Activated CD4-positive, CD25-positive, alpha-beta regulatory T cell (primary cell): ENCODE data around the gene CNGA3.

Experiments used
- DNase-seq, 4 experiments: peaks; one replicate each; lab custom pipeline; 2025; lab: John Stamatoyannopoulos, UW

Gene CNGA3

DNA sequence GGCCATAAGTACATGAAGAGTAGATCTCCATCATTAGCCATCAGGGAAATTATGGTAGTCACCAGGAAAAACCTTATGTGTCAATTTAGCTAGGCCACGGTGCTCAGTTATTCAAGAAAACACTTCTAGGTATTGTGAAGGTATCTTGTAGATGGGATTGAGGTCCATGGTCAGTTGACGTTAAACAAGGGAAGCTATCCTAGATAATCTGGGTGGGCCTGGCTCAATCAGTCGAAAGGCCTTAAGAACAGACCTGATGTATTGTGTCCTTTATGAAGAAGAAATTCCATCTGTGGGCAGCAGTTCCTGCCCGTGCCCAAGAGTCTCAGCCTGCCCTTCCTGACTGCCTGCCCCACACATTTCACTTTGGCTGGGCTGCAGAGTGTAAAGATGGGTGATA lies 16.7 kb upstream of the CNGA3 start:
- no peak for DNase-seq

DNA sequence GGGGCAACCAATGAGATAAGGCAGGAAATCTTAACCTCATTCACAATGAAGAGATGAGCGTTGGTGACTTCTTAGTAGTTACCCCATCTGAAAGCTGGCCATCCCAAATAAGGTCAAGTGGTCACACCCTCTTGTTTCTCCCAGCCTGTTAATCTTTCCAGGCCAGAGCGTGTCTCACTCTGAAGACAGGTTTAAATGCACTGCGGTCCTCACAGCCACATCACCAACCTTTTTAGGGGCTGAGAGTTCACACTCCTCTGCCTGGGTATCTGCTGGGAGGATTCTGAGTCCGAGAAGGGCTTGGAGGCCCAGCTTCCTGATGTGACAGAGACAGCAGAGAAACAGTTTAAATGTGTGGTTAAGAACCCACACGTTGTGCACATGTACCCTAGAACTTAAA lies 13.3 kb upstream of the CNGA3 start:
- no peak for DNase-seq

DNA sequence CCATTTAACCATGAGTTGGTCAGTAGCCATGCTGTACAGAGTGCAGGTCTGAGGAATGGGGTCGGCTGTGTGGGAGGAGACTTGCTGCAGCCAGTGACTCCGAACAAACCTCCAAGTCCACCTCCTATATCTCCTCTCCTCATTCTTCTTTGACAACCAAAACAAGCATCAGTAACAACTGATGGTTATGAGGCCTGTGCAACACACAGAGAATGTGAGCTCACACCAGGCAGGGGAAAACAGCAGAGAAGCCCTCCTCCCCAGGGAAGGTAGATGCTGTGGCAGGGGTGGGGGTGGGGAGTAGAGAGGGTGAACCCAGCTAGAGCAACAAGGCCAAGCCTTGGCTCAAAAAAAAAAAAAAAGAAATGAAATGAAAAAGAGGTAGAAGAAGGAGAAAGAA lies 12.3 kb upstream of the CNGA3 start:
- no peak for DNase-seq

DNA sequence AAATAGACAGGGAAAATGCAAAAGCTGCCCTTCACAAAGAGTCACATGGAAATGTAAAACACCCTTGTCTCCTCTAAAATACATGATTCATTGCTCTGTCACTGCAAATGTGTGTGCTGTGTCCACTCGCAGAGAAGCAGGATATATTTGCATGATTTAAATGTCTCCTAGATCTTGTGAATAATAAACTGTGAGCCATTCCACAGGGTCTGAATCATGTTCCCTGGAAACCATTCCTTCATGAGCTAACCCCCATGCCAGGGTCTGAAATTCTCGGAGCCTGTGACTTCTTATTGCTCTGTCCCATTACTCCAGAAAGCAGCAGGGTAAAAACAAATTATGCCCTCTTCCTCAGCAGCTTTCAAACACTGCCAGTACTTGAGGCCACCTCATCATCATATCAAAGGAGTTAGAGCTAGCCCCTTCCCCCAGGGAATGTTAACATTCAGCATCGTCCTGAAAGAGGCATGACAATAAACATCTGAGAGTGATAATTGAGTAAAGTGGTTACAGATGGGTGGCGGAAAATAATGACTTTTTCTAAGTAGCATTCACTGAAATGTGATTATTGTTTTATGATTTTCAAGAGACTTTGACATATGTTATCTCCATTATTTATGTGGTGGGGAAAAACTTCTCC lies 11.7 kb upstream of the CNGA3 start:
- no peak for DNase-seq

DNA sequence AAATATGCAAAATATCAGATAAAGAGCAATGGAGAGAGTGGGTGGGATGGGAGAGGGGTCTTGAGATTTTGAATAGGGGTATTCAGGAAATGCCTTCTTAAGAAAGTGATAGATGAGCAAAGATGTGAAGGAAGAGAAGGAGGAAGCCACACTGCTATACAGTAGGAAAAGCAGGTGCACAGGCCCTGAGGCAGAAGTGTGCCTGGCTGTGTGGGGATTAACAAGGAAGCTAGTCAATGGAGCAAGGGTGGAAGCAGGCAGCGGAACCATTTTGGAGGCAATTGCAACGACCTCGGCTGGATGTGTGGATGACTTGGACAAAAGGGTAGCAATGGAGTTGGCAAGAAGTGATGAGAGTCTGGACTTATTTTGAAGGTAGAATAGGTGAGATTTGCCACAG lies 11.0 kb upstream of the CNGA3 start:
- DNase-seq = no peak

DNA sequence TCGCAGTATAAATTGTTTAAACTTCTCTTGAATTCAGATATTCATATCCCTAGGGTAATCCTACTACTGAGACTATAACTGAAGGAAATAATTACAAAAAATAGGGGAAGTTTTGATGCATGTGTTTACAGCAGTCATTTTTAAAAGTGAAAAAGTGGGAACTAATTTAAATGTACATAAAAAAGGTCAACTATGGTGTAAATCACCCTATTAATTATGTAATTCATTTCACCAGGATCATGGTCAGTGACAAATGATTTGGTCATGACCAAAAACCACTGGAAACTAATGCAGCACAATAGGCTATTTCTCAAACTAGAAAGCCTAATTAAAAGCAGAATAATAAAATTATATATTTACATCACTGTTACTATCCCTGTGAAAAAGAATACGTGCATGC lies 5.0 kb upstream of the CNGA3 start:
- no peak for DNase-seq

DNA sequence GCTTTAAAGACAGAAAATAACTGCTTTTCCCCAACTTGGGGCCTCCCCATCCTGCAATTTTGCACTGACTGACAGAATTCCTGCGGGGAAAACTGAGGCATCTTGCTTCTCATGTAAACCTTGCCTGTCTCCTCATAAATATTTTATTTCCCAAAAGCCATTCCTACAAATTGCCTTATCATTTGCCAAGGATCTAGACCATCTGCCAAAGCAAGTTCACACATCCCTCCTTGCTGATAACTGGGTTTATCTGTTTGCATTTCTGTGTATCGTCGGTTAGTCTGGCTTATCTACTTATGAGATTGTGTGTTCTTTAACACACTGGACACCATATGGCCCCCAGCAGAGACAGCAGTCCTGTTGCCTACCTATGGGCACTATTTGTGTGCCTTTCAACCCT lies 3.0 kb upstream of the CNGA3 start:
- DNase-seq = no peak

DNA sequence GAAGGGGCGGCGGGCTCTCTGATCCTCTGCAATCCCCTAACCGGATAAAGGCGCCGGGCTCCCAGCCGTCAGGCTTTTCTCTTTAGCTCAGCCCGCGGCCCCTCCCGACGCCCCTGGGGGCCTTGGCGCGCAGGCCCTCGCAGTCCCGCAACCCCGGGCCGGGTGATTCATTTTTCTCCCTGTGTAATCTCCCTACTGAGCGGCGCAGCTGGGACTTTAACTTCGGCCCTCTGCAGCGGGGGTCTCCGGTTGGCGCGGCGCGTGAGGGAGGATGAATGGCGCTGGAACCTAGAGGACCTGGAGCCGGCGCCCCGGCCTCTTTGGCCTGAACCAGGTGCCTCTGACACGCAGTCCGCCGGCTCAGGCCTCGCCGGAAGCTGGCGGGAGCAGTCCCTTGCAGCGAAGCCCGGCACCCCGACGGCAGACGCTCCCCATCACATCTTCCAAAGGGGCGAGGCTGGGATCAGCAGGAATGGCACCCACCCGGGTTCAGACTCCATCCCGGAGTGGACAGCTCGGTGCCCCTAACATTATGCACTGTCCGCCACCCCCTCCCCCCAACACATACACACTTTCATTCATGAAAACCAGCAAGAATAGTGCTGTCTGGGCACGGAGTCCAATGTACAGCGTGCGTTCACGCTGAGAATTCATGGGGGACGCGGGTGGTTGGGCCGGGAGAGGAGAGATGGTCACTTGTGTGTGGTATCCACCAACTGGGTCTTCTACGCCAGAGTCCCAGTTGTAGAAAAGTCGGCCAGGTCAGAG lies 1.2 kb downstream of the CNGA3 start:
- DNase-seq = no peak

DNA sequence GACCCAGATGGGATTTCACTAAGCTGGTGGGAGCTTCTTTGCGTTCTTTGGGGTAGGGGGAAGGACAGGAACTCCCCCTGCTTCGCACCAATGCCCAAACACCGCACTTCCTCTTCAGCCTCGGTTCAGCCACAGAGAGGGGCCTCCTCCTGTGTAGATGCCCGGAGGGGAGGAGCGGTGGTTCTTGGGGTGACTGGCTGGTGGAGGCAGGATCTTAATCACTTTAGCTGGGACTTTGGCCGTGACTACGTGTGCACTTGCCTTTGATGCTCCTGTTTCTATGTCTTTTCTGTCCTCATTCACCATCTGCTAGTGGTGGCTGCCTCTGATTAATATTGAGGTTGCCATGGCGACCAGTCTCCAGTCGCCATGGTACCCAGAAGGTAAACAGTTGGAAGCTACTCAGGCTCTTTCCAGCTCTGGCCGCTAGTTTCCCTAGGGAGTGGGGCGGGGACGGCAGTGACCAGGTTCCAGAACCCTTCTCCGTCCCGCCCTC lies 1.9 kb downstream of the CNGA3 start:
- DNase-seq = no peak

DNA sequence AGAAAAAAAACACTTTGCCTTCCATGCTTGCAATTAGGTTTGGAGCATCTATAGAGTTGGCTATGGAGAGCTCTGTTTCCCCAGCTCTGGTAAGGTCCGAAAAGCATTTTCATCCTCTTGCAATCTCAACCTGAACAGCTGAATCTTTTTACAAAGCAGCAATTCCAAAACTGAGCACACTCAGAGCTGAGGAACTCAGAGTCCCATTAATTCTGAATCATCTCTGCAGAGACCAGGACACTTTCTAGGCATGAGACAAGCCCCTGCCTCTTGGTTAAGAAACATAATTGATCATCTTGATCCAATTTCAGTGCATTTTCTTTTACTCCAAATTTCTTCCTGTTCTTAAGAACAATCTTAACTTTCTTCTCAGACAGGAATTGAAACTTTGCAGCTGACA lies 4.2 kb downstream of the CNGA3 start:
- DNase-seq = no peak

DNA sequence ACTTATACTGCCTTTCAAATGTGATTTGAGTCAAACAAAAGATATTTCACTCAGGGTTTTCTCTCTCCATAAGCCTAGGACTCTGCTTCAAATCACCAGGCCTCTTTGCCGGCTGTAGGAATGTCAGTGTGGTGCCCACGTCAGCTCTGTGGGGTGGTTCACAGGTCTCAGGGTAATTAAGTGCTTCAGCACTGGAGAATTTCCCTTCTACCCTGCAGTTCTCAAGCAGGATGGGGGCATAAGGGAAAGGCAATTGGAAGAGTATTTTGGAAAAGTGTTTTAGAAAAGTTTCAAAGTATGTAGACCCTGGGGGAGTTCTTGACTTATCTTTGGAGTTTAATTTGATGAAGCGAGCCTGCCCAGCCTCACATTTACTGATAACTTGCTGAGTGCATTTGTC lies 9.6 kb downstream of the CNGA3 start:
- no peak for DNase-seq

DNA sequence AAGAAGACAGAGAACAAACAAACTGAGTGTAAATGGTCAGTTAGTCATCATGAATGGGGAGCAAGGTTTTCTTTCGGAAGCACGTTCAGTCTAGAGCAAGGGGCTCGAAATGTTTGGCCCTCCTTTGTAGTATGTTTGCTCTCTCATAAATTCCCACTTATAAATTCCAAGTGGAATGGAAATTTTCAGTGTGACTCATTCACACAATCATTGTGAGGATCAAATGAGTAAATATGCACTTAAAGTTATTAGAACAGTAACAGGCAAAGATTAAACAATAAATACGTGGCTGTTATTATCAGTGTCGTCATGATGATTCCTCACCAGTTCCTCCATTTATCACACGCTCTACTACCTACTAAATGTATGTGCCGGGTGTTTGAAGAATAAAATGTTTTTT lies 10.5 kb downstream of the CNGA3 start:
- DNase-seq = no peak

DNA sequence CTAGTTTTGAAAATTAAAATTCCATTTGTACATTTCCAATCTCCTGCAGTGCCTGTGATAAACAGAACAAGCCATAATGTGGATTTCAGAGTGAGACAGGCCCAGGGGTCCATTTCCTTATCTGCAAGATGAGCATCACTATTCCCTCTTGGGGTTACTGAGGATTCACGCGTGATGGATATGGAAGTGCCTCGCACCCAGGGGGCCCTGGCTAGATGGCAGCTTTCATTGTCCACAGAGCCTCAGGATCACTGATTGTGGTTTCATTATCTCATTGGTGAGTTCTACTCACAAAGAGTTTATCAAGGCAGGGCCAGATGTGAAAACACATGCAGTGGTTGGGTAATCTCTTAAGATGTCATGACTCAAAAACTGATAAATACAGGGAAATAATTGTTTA lies 11.6 kb downstream of the CNGA3 start:
- DNase-seq = no peak

DNA sequence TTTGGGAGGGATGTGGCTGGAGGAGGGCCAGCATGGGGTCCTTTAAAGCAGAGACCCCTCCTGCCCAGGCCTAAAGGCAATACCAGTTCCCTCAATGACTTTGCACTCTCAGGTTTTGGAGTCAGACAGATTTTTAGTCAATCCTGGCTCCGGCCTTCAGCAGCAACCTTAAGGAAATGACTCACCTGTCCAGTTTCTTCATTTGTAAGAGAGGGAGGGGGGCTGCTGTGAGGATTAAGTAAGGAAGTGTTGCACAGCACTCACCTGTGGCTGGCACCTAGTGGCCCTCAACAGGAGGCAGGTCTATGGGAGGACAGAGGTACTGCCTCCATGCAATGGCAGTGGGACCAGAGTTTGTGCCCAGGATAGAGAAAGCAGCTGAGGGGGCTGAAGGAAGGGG lies 13.7 kb downstream of the CNGA3 start:
- DNase-seq = no peak

DNA sequence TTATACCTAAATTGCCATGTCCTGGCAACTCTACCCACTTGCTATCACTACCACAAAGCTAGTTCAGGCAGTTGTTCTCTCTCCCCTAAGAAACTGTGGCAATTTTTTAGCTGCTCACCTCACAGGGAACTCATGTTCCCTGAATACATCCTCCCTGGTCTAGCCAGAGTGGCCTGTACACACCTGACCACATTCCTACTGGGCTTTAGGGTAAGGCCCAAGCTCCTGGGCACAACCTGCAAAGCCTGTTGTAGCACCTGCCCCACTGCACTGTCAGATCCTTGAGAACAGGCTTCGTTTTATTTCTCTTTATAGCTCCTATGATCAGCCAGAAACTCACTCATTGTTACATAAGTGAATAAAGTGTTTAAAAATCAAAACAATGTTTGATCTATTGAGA lies 21.5 kb downstream of the CNGA3 start:
- DNase-seq = no peak

DNA sequence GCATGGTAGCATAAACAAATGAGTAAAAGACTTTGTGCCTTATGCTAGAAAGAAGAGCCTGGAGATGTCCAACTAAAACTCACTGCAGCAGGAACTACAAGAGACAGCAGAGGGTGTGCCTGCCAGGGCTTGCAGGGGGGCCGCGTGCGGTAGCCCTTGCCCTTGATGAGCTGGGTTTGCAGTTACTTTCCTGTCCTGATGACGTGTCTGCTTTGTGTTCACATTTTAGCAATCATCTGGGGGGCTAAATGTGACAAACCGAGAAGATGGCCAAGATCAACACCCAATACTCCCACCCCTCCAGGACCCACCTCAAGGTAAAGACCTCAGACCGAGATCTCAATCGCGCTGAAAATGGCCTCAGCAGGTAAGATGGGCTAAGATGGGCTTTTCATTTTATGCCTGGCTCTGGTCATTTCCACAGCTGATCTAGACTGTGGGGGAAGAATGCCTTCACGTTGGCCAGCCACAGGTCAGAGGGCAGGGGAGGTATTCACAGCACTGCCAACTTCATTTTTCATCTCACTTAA lies 23.5 kb downstream of the CNGA3 start:
- DNase-seq = no peak

DNA sequence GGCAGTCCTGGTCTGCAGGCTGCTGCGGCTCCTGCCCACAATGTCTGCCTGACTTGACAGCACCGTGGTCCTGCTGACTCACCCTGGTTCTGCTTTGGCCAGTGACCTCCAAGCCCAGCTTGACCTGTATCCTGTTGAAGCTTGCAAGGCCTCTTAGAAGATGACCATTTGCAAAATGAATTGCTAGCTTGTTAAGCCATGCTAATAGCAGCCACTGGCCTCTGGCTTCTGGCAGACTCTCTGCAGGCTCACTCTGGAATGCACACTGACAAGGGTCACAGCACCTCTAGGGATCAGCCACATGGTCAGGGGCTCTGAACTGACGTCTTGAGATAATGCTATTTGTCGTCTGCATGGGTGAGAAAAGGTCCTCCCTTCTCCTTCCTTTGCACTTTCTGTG lies 25.9 kb downstream of the CNGA3 start:
- no peak for DNase-seq

DNA sequence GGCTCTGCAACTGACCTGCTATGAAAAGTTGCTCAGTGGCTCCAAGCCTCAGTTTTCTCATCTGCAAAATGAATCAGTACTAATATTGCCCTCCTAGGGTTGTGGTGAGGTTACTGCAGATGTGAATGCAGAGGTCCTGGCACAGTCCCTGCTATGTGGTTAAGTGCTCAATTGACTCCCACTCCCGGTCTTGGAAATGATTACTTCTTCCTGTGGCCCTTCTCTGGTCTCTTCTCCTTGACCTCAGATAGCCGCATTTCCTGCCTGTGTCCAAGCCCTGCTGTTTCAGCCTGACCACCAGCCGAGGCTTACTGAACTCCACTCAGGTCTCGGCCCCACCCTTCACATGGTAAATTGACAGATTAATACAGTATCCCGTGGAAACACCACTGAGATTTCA lies 26.3 kb downstream of the CNGA3 start:
- DNase-seq = no peak

DNA sequence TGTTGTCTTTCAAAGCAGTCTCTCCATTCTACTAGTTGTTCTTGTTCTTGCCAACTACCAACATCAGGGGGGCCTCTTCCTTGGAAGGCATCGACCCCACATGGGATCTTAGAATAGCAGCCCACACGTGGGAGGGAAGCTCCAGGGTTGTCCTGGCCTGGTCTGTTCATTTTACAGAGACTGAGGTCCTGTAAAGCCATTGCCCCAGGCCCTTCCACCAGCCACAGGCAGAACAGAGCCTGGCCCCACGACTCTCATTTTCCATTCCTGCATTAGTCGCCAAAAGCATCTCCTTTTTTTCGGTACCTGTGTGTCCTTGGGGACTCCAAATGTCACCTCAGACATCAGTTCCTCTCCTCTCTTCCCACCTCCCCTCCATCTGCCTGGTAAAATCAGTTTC lies 28.0 kb downstream of the CNGA3 start:
- DNase-seq = no peak

DNA sequence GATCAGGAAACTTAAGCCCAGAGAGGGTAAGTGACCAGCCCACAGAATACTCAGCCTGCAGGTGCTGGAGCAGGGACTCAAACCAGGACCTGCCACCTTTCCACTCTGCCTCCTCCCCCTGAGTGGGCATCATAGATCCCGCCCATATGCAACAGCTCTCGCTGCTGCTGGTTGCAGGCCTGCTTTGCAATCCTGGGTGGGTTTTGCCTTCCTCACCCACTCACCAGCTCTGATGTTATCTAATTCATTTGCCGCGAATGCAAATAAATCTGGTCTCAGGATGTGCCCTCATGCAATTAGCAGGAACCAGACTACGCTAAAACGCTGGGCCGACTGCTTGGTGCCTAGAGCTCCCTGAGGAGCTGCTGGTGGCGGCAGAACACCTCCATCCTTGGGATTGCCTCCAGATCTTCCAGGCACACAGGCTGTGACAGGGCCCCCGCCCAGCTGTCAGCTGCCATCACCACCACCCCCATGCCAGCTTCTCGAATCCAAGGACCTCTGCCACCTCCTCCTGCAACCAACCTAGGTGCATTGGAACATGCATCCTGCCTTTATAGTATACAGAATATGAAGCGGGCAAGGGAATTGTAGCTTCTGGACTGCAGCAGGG lies 28.8 kb downstream of the CNGA3 start:
- no peak for DNase-seq

DNA sequence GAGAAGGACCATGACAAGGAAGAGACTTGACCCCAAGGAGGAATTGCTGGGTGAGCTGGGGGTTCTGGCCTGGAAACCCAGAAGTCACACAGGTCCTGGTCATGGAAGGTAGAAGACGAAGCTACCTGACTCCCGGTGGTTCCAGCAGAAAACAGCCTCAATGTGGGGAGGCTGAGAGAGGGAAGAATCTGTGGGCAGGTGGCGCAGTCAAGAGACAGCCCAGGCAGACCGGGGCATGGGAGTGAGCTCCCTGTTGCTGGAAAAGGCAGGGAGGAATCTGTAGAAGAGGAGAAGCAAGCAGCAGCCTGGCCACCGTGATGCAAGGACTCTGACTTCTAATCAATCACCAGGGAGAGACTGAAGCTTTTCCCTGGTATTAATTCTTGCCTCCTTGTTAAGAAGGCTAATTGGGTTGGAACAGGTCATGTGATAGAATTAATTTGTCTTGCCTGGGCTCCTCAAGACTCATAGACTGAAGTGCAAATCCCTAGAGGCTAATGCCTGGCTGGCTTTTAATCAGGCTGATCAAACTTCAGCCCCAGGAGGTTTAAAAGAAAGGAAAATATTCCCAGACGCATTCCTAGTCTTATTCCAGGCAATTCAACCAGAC lies 30.1 kb downstream of the CNGA3 start:
- no peak for DNase-seq

DNA sequence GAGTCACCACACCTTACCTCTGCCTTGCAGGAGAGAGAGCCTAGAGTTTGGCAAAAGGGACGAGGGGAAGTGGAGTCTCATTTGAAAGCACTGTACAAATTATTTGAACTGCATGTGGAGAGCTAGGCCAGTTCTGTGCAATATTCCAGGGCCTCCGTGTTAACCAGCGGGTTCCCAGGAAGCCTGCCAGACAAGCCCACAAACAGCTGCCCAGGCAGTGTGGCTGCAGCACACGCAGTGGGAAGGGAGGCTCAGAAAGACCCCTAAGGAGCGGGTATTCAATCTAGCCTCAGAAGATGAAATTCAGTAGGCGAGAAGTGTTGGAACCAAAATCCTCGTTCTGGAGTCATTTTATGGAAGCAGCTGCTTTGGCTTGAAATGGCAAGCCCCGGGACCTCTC lies 30.7 kb downstream of the CNGA3 start:
- no peak for DNase-seq

DNA sequence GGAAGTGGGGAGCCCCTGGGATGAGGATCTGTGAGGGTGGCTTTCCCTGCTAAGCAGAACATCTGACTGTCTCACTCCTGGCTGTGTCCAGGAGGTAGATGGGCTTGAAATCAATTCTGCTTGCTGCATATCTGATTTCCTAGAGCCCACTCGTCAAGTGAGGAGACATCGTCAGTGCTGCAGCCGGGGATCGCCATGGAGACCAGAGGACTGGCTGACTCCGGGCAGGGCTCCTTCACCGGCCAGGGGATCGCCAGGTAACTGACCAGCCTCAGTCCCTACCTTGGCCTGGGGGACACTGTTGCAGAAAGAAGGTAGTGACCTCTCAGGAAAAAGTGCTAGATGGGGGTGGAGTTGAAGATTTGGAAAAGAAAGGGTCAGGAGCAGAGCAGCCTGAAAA lies 31.3 kb downstream of the CNGA3 start:
- DNase-seq = no peak
